Fibroblast of peridontal ligament (primary cell): ENCODE data around the gene CDH5.

Source experiments
- DNase-seq: peaks from one replicate; pipeline ENCODE4 v3.0.0-alpha.2; 2010; ENCODE audit errors: extremely low read depth

CDH5 gene

GRCh38 chr16:66391726-66392670 is 25.5 kb downstream of the CDH5 start:
- no peak for DNase-seq

- no peak for DNase-seq
Measured at GRCh38 chr16:66395806-66396555, 29.5 kb downstream of the CDH5 start.

GRCh38 chr16:66397736-66398433 is 31.4 kb downstream of the CDH5 start:
- no peak for DNase-seq

- peak; percentile 16 for DNase-seq
Measured at GRCh38 chr16:66399031-66399430, 32.5 kb downstream of the CDH5 start.

GRCh38 chr16:66399930-66400329 is 33.4 kb downstream of the CDH5 start:
- peak; percentile 10 for DNase-seq

GRCh38 chr16:66400503-66401380 is 34.3 kb downstream of the CDH5 start:
- DNase-seq, result no peak

GRCh38 chr16:66401610-66402009 is 35.1 kb downstream of the CDH5 start:
- DNase-seq, result no peak

- no peak for DNase-seq
Measured at GRCh38 chr16:66402166-66402565, 35.7 kb downstream of the CDH5 start.

GRCh38 chr16:66402591-66403230 is 36.2 kb downstream of the CDH5 start:
- DNase-seq, result no peak

- no peak for DNase-seq
Measured at GRCh38 chr16:66403531-66404145, 37.1 kb downstream of the CDH5 start.

- no peak for DNase-seq
Measured at GRCh38 chr16:66405057-66405783, 38.7 kb downstream of the CDH5 start.

GRCh38 chr16:66406534-66407221 is 40.2 kb downstream of the CDH5 start:
- peak; percentile 68 for DNase-seq

- DNase-seq, result peak; percentile 27
Measured at GRCh38 chr16:66408163-66409048, 41.9 kb downstream of the CDH5 start.

GRCh38 chr16:66409156-66409555 is 42.7 kb downstream of the CDH5 start:
- DNase-seq, result peak; percentile 63

- no peak for DNase-seq
Measured at GRCh38 chr16:66412182-66412581, 45.7 kb downstream of the CDH5 start.

- peak; percentile 23 for DNase-seq
Measured at GRCh38 chr16:66414891-66415290, 48.4 kb downstream of the CDH5 start.

- DNase-seq, result no peak
Measured at GRCh38 chr16:66416136-66416535, 49.6 kb downstream of the CDH5 start.
